Measurements from ENCODE around the gene PHKA1. TPM values are rescaled to one million over a fixed set of nuclear protein-coding genes. Genes with fewer than 3 reads are reported as not detected.

Gene PHKA1
- total RNA-seq, 4 donors from 2014 or later, result 0.76 to 4.0 (median 2.5) TPM

DNA sequence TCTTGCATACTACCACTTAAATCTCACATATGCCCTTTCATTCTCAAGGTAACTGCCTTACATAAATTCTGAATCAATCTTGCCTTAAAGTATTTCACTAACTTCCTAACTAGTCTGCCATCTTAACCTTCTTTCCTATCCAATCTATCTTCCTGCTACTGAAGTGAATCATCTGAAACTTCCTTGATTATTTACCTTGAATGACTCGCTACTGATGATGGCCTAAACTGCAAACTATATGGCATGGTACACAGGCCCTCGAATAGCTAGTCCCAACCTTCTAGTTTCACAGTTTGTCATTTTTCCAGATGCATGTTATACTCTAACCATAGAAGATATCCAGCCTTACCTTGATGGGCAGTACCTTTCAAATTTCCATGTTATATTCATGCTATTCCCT lies 19.9 kb downstream of the PHKA1 start:
- 64 to 81% methylated on average over 2 of the region's 2 CpGs for whole genome bisulfite sequencing, 2 donors
- H3K4me3 ChIP-seq (ENCODE audit: low read depth, poor library complexity, severe bottlenecking), result no peak overlapping the region
- intact Hi-C loops (cut with DNase I; ENCODE audit: low total_unique reads), result no loop called here
- TF ChIP-seq, protein P1, sequence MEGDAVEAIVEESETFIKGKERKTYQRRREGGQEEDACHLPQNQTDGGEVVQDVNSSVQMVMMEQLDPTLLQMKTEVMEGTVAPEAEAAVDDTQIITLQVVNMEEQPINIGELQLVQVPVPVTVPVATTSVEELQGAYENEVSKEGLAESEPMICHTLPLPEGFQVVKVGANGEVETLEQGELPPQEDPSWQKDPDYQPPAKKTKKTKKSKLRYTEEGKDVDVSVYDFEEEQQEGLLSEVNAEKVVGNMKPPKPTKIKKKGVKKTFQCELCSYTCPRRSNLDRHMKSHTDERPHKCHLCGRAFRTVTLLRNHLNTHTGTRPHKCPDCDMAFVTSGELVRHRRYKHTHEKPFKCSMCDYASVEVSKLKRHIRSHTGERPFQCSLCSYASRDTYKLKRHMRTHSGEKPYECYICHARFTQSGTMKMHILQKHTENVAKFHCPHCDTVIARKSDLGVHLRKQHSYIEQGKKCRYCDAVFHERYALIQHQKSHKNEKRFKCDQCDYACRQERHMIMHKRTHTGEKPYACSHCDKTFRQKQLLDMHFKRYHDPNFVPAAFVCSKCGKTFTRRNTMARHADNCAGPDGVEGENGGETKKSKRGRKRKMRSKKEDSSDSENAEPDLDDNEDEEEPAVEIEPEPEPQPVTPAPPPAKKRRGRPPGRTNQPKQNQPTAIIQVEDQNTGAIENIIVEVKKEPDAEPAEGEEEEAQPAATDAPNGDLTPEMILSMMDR (IDR thresholded peaks at IDR 0.05), result no peak
- no peak for TF ChIP-seq POLR2A (IDR thresholded peaks at IDR 0.05)
- no peak for DNase-seq (ENCODE audit: low spot score in 2 of 2)

DNA sequence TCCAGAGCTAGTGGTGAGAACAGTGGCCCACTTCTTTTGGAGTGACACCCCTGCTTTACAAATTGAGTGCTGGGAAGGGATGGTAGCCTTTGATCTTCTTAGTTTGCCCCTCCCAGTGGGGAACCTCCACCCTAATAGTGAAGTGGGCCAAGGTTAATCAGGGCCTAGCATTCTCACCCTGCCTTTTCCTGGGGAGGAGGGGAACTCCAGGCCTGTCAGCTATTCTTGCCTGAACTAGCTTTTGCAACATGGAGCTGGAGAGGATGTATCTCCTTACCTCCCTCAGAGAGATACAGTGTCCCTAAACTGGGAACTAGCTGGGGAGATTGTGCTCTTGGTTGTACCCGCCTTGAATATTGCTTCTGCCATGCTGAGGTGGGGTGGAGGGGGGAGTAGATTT lies 20.6 kb downstream of the PHKA1 start:
- TF ChIP-seq, protein P1 (IDR thresholded peaks at IDR 0.05), result no peak
- no peak for TF ChIP-seq POLR2A (IDR thresholded peaks at IDR 0.05)
- intact Hi-C loops (cut with DNase I; ENCODE audit: low total_unique reads), result no loop called here
- H3K4me3 ChIP-seq (ENCODE audit: low read depth, poor library complexity, severe bottlenecking), result no peak overlapping the region

DNA sequence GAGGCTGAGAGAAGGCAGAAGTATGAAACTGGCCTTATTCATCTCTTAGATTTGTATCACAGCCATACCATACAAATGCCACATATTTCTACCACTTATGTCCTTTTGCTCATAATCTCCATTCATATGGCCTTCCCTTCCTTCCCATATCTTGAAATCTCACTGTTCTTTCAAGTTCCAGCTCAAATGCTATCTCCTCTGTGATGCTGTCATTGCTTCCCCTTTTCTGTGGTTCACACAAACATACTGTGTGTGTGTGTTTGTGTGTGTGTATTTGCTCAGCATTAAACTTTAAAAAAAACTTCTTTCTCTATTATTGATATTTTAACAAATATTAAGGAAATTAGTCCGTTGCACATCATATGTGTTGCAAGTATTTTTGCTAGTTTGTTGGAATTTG lies 26.7 kb downstream of the PHKA1 start:
- H3K4me3 ChIP-seq (ENCODE audit: low read depth, poor library complexity, severe bottlenecking), result no peak overlapping the region
- no peak for TF ChIP-seq POLR2A (IDR thresholded peaks at IDR 0.05)
- TF ChIP-seq, protein P1 (IDR thresholded peaks at IDR 0.05), result no peak
- WGBS, 2 donors, result 67 to 91% methylated on average over 1 of the region's 1 CpG
- intact Hi-C loops (cut with DNase I; ENCODE audit: low total_unique reads), result no loop called here
- DNase-seq (ENCODE audit: low spot score in 2 of 2), result no peak

More for the DNA sequence above, 20.6 kb downstream of the PHKA1 start:
- DNase-seq (ENCODE audit: low spot score in 2 of 2), result no peak
- WGBS, 2 donors, result 36 to 50% methylated on average over 1 of the region's 1 CpG

DNA sequence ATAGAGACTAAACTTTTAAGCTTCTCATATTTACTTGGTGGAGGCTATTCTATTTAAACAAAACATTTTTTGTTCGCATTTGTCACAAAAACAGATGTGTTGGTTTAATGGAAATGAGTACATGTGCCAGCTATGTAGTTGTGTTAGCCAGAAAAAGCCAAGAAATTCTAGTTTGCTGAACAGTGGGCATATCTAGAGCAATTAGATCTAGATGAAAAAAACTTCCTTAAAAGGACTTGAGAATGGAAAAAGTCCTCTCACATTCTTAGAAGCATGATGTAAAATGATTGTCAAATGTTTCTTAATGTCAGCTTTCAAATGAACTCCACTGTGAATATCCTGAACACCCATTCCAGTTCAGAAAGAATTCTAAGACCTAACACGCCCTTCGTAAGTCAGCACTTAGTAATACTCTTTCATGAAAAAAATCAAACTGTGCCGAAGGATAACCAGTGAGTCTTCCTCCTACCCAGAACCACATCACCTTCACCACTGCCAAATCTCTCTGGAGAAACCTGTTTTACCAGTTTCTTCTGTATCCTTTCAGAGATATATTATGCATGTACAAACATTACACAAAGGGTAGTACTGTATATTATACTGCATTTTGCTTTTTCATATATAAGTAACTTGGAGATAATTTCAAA lies 28.2 kb downstream of the PHKA1 start:
- peak in 1 of 2 donors; percentile 16 for DNase-seq (ENCODE audit: low spot score in 2 of 2)
- intact Hi-C loops (cut with DNase I; ENCODE audit: low total_unique reads), result no loop called here

DNA sequence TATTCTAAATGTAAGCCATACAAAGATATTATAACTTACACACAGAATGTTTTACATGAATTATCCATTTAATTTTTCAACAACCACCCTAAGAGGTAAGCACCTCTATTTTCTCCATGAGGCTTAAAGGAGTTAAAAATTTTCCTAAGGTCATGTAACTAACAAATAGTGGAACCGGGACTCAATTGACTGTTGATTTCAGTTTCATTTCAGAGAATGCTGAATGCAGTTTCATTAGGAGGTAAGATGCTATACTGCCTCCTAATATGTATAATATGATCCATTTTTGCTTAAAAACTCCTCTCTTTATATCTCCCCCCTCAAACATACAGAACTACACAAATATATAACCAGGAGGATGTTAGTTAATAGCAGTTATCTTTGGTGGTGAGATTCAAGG lies 29.1 kb downstream of the PHKA1 start:
- no peak for TF ChIP-seq POLR2A (IDR thresholded peaks at IDR 0.05)
- H3K4me3 ChIP-seq (ENCODE audit: low read depth, poor library complexity, severe bottlenecking), result no peak overlapping the region
- no peak for DNase-seq (ENCODE audit: low spot score in 2 of 2)
- intact Hi-C loops (cut with DNase I; ENCODE audit: low total_unique reads), result no loop called here
- WGBS, 2 donors, result 44 to 47% methylated on average over 1 of the region's 1 CpG

More for the DNA sequence above, 28.2 kb downstream of the PHKA1 start:
- TF ChIP-seq, protein P1 (IDR thresholded peaks at IDR 0.05), result no peak
- TF ChIP-seq POLR2A (IDR thresholded peaks at IDR 0.05), result no peak
- H3K4me3 ChIP-seq (ENCODE audit: low read depth, poor library complexity, severe bottlenecking), result no peak overlapping the region
- 25 to 42% methylated on average over 4 of the region's 4 CpGs for WGBS, 2 donors

DNA sequence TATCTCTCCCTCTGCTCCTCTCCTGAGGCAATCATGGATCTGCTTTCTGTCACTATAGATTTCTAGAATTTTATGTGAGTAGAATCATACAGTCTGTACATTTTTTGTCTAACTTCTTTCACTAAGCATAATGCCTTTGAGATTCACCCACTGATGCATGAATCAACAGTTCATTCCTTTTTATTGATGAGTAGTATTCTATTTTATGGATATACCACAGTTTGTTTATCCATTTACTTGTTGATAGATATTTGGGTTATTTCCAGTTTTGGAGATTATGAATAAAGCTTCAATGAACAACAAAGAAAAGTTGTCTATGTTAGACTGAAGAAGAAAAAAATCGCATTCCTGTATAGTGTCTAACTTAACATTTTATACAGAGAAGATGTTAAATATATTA lies 30.5 kb downstream of the PHKA1 start:
- WGBS, 2 donors, result 95 to 97% methylated on average over 1 of the region's 1 CpG
- intact Hi-C loops (cut with DNase I; ENCODE audit: low total_unique reads), result no loop called here

More for the DNA sequence above, 30.5 kb downstream of the PHKA1 start:
- no peak for TF ChIP-seq POLR2A (IDR thresholded peaks at IDR 0.05)
- TF ChIP-seq, protein P1 (IDR thresholded peaks at IDR 0.05), result no peak
- no peak for DNase-seq (ENCODE audit: low spot score in 2 of 2)
- no peak overlapping the region for H3K4me3 ChIP-seq (ENCODE audit: low read depth, poor library complexity, severe bottlenecking)

Data from lower leg skin (tissue), 4 donors.